H9 (cell line): ENCODE measurements around the gene RUBCN. TPM values are rescaled to one million over a fixed set of nuclear protein-coding genes. Genes with fewer than 3 reads are reported as not detected.

Source experiments
- DNase-seq: peaks from one replicate; pipeline ENCODE4 v3.0.0-alpha.2; 2017
- H2AFZ ChIP-seq: one replicate; pipeline ENCODE4 v1.6.1; 2013; ENCODE audit warnings: mild to moderate bottlenecking, low read length, control low read depth, moderate library complexity
- H2AK5ac ChIP-seq: 2 replicates; pipeline ENCODE4 v1.6.1; 2013; ENCODE audit warnings: low read length, control low read depth, mixed read lengths; ENCODE audit not compliant: insufficient read length
- H2BK120ac ChIP-seq: one replicate; pipeline ENCODE4 v1.6.1; 2013; ENCODE audit warnings: low read depth, mild to moderate bottlenecking, low read length, control low read depth, inconsistent platforms; ENCODE audit not compliant: poor library complexity, severe bottlenecking
- H2BK12ac ChIP-seq: 2 replicates; pipeline ENCODE4 v1.6.1; 2013; ENCODE audit warnings: low read length, control low read depth, mixed read lengths, low read depth; ENCODE audit not compliant: insufficient read length
- H2BK15ac ChIP-seq: 2 replicates; pipeline ENCODE4 v1.6.1; 2013; ENCODE audit warnings: low read depth, low read length, control low read depth
- H2BK20ac ChIP-seq: one replicate; pipeline ENCODE4 v1.6.1; 2013; ENCODE audit warnings: low read depth, mild to moderate bottlenecking, low read length, control low read depth, inconsistent platforms; ENCODE audit not compliant: poor library complexity, severe bottlenecking
- H2BK5ac ChIP-seq: 2 replicates; pipeline ENCODE4 v1.6.1; 2013; ENCODE audit warnings: low read length, control low read depth, mixed read lengths; ENCODE audit not compliant: insufficient read length
- H3K14ac ChIP-seq: 2 replicates; pipeline ENCODE4 v1.6.1; 2013; ENCODE audit warnings: low read length, control low read depth; ENCODE audit not compliant: insufficient read depth
- H3K18ac ChIP-seq: 2 replicates; pipeline ENCODE4 v1.6.1; 2013; ENCODE audit warnings: low read depth, mild to moderate bottlenecking, mixed read lengths, low read length, control low read depth; ENCODE audit not compliant: insufficient read length
- H3K23ac ChIP-seq: 2 replicates; pipeline ENCODE4 v1.6.1; 2013; ENCODE audit warnings: low read length, control low read depth, mixed read lengths, low read depth; ENCODE audit not compliant: insufficient read length
- H3K23me2 ChIP-seq: 2 replicates; pipeline ENCODE4 v1.6.1; 2013; ENCODE audit warnings: low read depth, mild to moderate bottlenecking, mixed read lengths, low read length, control low read depth; ENCODE audit not compliant: insufficient read length, poor library complexity, severe bottlenecking
- H3K27ac ChIP-seq: 2 replicates; pipeline ENCODE4 v1.5.1; 2013; ENCODE audit warnings: low read length, control low read depth, mixed read lengths, low read depth; ENCODE audit not compliant: insufficient read length
- H3K27me3 ChIP-seq: 2 replicates; pipeline ENCODE4 v1.6.1; 2013; ENCODE audit warnings: low read length, control low read depth, inconsistent platforms; ENCODE audit not compliant: insufficient read depth
- H3K4ac ChIP-seq: 2 replicates; pipeline ENCODE4 v1.6.1; 2013; ENCODE audit warnings: low read depth, mild to moderate bottlenecking, control low read depth, inconsistent platforms, low read length, moderate library complexity
- H3K4me1 ChIP-seq: 2 replicates; pipeline ENCODE4 v1.6.1; 2013; ENCODE audit warnings: low read length, control low read depth, inconsistent platforms; ENCODE audit not compliant: insufficient read depth
- H3K4me2 ChIP-seq: 2 replicates; pipeline ENCODE4 v1.6.1; 2013; ENCODE audit warnings: low read length, control low read depth, mixed read lengths; ENCODE audit not compliant: insufficient read length, insufficient read depth
- H3K56ac ChIP-seq: 2 replicates; pipeline ENCODE4 v1.6.1; 2013; ENCODE audit warnings: low read depth, mild to moderate bottlenecking, mixed read lengths, low read length, control low read depth; ENCODE audit not compliant: insufficient read length
- H3K79me1 ChIP-seq: 2 replicates; pipeline ENCODE4 v1.6.1; 2013; ENCODE audit warnings: low read depth, mild to moderate bottlenecking, moderate library complexity, low read length, control low read depth, inconsistent platforms; ENCODE audit not compliant: insufficient read depth, poor library complexity, severe bottlenecking
- H3K79me2 ChIP-seq: 2 replicates; pipeline ENCODE4 v1.6.1; 2013; ENCODE audit warnings: low read length, control low read depth, inconsistent platforms; ENCODE audit not compliant: insufficient read depth
- H3K9ac ChIP-seq: 2 replicates; pipeline ENCODE4 v1.6.1; 2013; ENCODE audit warnings: low read length, control low read depth, mixed read lengths; ENCODE audit not compliant: insufficient read length; ENCODE audit errors: extremely low read depth
- H3K9me3 ChIP-seq: one replicate; pipeline ENCODE4 v1.6.1; 2013; ENCODE audit warnings: low read depth, low read length, inconsistent platforms; ENCODE audit not compliant: control insufficient read depth
- H3T11ph ChIP-seq: one replicate; pipeline ENCODE4 v1.6.1; 2013; ENCODE audit warnings: mild to moderate bottlenecking, low read length, control low read depth, inconsistent platforms
- H4K20me1 ChIP-seq: one replicate; pipeline ENCODE4 v1.6.1; 2013; ENCODE audit not compliant: control insufficient read depth, insufficient read length, insufficient read depth
- H4K5ac ChIP-seq: 2 replicates; pipeline ENCODE4 v1.6.1; 2013; ENCODE audit warnings: low read depth, mild to moderate bottlenecking, mixed read lengths, low read length, control low read depth; ENCODE audit not compliant: insufficient read length
- H4K8ac ChIP-seq: replicated peaks from 2 replicates; pipeline ENCODE4 v1.6.1; 2013; ENCODE audit warnings: low read length, control low read depth, mixed read lengths, low read depth; ENCODE audit not compliant: insufficient read length
- H4K91ac ChIP-seq: 2 replicates; pipeline ENCODE4 v1.6.1; 2013; ENCODE audit warnings: low read depth, mild to moderate bottlenecking, moderate library complexity, mixed read lengths, low read length, control low read depth; ENCODE audit not compliant: insufficient read length
- H3K27ac Mint-ChIP-seq, 3 experiments: 2 replicates in 2 of 3; 3 replicates in 1 of 3; pipeline ENCODE4 v1.8.0; 2020 to 2021; ENCODE audit warnings: mixed read lengths in 3 of 3, mild to moderate bottlenecking in 1 of 3, moderate library complexity in 1 of 3
- H3K27me3 Mint-ChIP-seq: 2 replicates; pipeline ENCODE4 v1.8.0; 2021; ENCODE audit warnings: low read depth, mild to moderate bottlenecking, moderate library complexity, mixed read lengths
- H3K36me3 Mint-ChIP-seq, 3 experiments: 2 replicates in 2 of 3; 3 replicates in 1 of 3; pipeline ENCODE4 v1.8.0; 2020 to 2021; ENCODE audit warnings: low read depth in 3 of 3, mixed read lengths in 3 of 3; ENCODE audit not compliant: insufficient read depth in 1 of 3
- H3K4me1 Mint-ChIP-seq, 2 experiments: 2 replicates each; pipeline ENCODE4 v1.8.0; 2020; ENCODE audit warnings: mixed read lengths in 2 of 2
- H3K4me3 Mint-ChIP-seq, 2 experiments: 2 replicates in 1 of 2; 3 replicates in 1 of 2; pipeline ENCODE4 v1.8.0; 2020 to 2021; ENCODE audit warnings: mild to moderate bottlenecking in 2 of 2, mixed read lengths in 2 of 2, moderate library complexity in 1 of 2
- H3K9me3 Mint-ChIP-seq, 2 experiments: 2 replicates in 1 of 2; 3 replicates in 1 of 2; pipeline ENCODE4 v1.8.0; 2020; ENCODE audit warnings: mild to moderate bottlenecking in 2 of 2, mixed read lengths in 2 of 2, moderate library complexity in 1 of 2
- WGBS: extraction: QIAGEN DNeasy Blood & Tissue Kit; methylation state at CpG from one replicate; pipeline ENCODE4 v1.1.7; 2013; ENCODE audit warnings: missing lambda C conversion rate, low lambda C conversion rate, mixed read lengths; ENCODE audit not compliant: insufficient read length; ENCODE audit errors: extremely low coverage; 5-methylcytosine and 5-hydroxymethylcytosine counted together
- total RNA-seq: library from RNA; stranded (reverse); gene quantifications from 2 replicates; pipeline ENCODE4 v1.2.1, GENCODE V29; 2021
- TF ChIP-seq, protein P1 (sequence below): fragments of 200-600 bp; sonication (generic); conservative IDR thresholded peaks from 3 replicates; pipeline ENCODE4 v1.8.0; 2021; ENCODE audit warnings: antibody characterized with exemption, mild to moderate bottlenecking

The RUBCN gene
- total RNA-seq, 1 experiment from 2014 or later: 17.7 TPM

DNA sequence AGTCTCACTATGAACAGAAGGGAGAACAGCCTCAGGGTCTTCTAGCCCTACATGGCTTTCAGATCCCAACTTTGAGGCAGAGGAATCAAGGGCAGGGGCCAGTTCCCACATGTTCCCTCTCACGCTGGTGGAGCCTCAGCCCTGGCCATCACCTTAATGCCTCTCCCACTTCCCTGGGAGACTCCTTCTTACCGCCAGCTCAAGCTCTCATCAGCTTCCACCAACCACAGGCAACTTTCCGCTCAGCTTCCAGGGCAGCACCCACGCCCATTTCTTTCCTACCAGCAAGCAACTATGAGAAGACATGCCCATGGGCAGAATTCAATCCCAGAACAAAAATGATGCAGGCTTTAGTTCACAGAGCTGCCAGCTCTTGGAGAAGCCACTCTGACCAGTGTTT, 63.5 kb downstream of the RUBCN start:
- H3K27ac Mint-ChIP-seq: peak overlapping the region in 1 of 3 experiments; percentile 20; a peak in 2 of 7 replicates
- Histone ChIP-seq H3K79me2 (no peaks in the 10 kb centered on the region), H4K20me1 (no peaks in the 10 kb centered on the region), H3K79me1 (no peaks in the 10 kb centered on the region), H2AFZ (no peak overlapping the region), H2BK15ac (no peak overlapping the region), H3K27me3 (no peaks in the 10 kb centered on the region), H2BK5ac (no peak overlapping the region), H4K8ac (no peak overlapping the region), H3K23me2 (no peaks in the 10 kb centered on the region), H3K56ac (no peak overlapping the region), H3K9me3 (no peaks in the 10 kb centered on the region), H4K5ac (no peak overlapping the region), H3K23ac (no peak overlapping the region), H2BK20ac (no peak overlapping the region), H3K4me1 (no peaks in the 10 kb centered on the region), H2AK5ac (no peak overlapping the region), H3K4me2 (no peak overlapping the region), H3K27ac (no peak overlapping the region), H3K18ac (no peak overlapping the region), H3K4ac (no peak overlapping the region), H3T11ph (no peak overlapping the region), H2BK120ac (no peak overlapping the region), H3K14ac (no peak overlapping the region), H3K9ac (no peak overlapping the region), H2BK12ac (no peak overlapping the region), H4K91ac (no peak overlapping the region)
- no peak for DNase-seq
- peaks cover 14 to 48% (median 27%) of the 10 kb centered on the region in 3 experiments; a peak in 6 of 7 replicates for H3K36me3 Mint-ChIP-seq
- no CpG with 5 or more reads among the region's 4 CpGs for WGBS
- H3K27me3 Mint-ChIP-seq: no peaks in the 10 kb centered on the region; the same call in 1 of the 2 replicates
- TF ChIP-seq, protein P1, sequence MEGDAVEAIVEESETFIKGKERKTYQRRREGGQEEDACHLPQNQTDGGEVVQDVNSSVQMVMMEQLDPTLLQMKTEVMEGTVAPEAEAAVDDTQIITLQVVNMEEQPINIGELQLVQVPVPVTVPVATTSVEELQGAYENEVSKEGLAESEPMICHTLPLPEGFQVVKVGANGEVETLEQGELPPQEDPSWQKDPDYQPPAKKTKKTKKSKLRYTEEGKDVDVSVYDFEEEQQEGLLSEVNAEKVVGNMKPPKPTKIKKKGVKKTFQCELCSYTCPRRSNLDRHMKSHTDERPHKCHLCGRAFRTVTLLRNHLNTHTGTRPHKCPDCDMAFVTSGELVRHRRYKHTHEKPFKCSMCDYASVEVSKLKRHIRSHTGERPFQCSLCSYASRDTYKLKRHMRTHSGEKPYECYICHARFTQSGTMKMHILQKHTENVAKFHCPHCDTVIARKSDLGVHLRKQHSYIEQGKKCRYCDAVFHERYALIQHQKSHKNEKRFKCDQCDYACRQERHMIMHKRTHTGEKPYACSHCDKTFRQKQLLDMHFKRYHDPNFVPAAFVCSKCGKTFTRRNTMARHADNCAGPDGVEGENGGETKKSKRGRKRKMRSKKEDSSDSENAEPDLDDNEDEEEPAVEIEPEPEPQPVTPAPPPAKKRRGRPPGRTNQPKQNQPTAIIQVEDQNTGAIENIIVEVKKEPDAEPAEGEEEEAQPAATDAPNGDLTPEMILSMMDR: no peak
- H3K4me1 Mint-ChIP-seq: no peaks in the 10 kb centered on the region
- peaks cover 2 to 4% of the 10 kb centered on the region in 2 experiments for H3K9me3 Mint-ChIP-seq
- H3K4me3 Mint-ChIP-seq: no peak overlapping the region
